Fibroblast of pulmonary artery (primary cell): ENCODE data around the gene NDC1.
"Not testable (repeated sequence)": the region's sequence is repeated elsewhere in the genome, so short reads cannot be mapped to it uniquely, and the experiment has no call there.

Experiments
- DNase-seq: peaks from one replicate; pipeline ENCODE4 v3.0.0-alpha.2; 2010; ENCODE audit warnings: low read depth
- H3K4me3 ChIP-seq: replicated peaks from 2 replicates; pipeline ENCODE4 v1.5.1; 2011; ENCODE audit warnings: low read depth, mild to moderate bottlenecking, control low read depth, low read length, moderate library complexity
- TF ChIP-seq, protein P1 (sequence below): IDR thresholded peaks from 2 replicates; pipeline ENCODE4 v1.5.1; 2011; ENCODE audit warnings: mild to moderate bottlenecking, control low read depth, low read length, inconsistent platforms; ENCODE audit errors: missing control alignments

Gene NDC1

DNA sequence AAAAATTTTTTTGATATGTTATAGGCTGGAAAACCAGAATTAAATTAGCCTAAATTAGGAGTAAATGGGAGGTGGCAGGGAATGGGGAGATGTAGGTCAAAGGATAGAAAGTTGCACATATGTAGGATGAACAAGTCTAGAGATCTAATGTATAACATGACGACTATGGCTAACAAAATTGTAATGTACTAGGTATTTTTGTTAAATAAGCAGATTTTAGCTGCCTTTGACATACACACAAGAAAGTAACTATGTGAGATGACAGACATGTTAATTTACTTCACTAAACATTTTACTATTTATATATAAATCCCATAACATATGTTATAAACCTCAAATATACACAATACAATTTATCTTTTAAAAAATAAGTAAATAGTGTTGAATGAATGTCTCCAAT is 68.9 kb downstream of the NDC1 start:
- no peak overlapping the region for H3K4me3 ChIP-seq
- no peak for DNase-seq
- TF ChIP-seq, protein P1, sequence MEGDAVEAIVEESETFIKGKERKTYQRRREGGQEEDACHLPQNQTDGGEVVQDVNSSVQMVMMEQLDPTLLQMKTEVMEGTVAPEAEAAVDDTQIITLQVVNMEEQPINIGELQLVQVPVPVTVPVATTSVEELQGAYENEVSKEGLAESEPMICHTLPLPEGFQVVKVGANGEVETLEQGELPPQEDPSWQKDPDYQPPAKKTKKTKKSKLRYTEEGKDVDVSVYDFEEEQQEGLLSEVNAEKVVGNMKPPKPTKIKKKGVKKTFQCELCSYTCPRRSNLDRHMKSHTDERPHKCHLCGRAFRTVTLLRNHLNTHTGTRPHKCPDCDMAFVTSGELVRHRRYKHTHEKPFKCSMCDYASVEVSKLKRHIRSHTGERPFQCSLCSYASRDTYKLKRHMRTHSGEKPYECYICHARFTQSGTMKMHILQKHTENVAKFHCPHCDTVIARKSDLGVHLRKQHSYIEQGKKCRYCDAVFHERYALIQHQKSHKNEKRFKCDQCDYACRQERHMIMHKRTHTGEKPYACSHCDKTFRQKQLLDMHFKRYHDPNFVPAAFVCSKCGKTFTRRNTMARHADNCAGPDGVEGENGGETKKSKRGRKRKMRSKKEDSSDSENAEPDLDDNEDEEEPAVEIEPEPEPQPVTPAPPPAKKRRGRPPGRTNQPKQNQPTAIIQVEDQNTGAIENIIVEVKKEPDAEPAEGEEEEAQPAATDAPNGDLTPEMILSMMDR: no peak

DNA sequence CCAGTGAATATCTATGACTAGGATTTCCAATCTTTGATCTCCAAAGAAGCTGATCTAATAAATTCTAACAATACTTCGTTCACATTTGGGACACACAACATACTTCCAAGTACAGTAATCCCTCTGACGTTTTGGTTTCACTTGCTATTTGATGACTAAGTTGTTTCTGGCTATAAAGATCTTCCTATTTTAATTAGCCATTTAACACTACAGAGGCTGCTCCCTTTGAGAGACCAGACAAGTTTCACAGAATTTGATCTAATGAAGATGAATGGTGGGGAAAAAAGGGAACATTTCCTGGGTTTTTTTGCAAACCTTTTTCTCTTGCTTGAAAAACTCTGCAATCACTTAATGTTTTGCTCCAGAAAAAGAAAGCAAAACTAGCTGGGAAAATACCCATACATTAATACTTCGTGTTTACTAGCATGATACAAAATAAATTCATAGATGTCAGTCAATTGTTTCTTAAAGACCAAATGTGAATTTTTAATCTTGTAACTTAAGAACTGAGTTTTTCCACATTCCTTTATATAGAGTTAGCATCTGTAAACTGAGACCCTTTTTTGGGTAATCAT is 71.2 kb downstream of the NDC1 start:
- H3K4me3 ChIP-seq: peak overlapping the region; percentile 18
- DNase-seq: peak; percentile 45
- TF ChIP-seq, protein P1: no peak

DNA sequence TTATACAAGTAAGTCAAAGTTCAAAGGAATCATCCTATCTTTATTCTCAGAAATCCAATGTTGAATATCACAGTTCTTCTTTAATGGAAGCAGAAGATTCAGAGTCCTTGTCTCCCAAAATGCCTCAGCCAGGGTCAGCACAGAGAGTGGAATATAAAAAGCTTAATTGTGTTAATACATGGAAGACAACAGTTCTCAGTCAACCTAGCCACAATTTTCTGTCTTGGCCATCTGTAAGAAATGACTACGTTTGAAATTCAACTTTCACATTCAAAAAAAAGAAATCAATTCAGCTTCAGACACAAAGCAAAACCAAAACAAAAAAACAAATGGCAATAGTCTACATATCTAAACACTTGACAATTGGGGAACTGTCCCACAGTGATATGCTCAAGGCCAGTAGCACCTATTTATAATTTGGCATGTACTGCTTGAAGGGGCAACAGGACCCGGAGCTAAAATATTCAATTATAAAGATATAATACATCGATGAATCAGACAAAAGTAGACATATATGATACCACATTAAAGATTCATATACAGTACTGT is 71.8 kb downstream of the NDC1 start:
- DNase-seq: no peak
- TF ChIP-seq, protein P1: no peak
- no peak overlapping the region for H3K4me3 ChIP-seq

DNA sequence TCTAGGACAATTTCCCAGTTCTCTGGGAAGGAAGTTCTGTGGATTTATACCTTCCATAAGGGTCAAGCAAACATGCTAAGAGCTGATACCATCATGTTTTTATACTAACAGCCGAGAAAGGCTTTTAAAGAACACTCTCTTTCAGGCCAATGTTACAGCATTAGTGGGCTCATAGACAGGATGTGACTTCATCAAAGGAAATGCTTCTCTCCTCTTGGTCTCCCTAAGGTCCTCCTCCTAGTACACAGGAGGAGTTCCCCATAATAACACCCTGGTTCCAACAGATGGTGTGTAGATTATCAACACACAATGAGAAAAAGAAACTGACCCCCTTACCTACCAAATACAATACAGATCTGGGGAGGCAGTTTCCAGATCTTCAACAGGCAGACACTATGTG is 72.4 kb downstream of the NDC1 start:
- DNase-seq: peak; percentile 78

DNA sequence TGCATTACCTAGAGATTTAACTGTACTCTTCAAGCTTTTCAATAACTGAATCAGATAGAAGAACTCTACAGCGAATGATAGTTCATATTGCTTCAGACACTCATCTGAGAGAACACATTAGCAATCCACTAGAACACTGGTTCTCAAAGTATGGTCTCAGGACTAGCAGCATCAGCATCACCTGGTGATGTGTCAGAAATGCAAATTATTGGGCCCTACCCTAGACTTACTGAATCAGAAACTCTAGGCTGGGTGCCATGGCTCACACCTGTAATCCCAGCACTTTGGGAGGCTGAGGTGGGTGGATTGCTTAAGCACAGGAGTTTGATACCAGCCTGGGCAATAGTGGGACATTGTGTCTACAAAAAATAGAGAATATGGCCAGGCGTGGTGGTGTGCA is 74.2 kb downstream of the NDC1 start:
- H3K4me3 ChIP-seq: no peak overlapping the region
- DNase-seq: no peak
- TF ChIP-seq, protein P1: no peak

More for the DNA sequence above, 72.4 kb downstream of the NDC1 start:
- TF ChIP-seq, protein P1: no peak
- H3K4me3 ChIP-seq: no peak overlapping the region

DNA sequence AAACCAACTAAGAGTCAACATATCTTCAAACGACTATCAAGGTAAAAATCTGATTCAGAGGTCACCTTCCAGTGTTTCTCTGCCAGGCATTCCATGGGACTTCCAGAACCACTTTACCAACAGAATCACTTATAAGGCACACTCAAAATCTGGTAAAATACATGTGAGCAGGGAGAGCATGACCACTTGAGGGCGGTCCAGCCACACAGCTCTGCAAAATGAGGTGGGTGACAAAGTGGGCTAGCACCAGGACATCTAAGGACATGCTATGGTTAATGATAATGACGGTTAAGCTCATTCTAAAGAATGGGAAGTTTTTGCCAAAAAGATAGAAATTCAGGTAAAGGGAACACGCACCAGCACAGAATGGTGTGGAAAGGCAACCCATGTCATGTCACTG is 74.6 kb downstream of the NDC1 start:
- TF ChIP-seq, protein P1: no peak
- DNase-seq: no peak
- no peak overlapping the region for H3K4me3 ChIP-seq

DNA sequence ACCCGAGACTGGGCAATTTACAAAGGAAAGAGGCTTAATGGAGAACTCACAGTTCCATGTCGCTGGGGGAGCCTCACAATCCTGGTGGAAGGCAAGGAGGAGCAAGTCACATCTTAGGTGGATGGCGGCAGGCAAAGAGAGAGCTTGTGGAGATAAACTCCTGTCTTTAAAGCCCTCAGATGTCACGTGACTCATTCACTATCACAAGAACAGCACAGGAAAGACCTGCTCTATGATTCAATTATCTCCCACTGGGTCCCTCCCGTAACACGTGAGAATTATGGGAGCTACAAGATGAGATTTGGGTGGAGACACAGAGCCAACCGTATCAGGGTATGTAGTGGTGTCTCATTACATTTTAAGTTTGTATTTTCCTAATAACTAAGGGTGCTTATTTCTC is 77.6 kb downstream of the NDC1 start:
- DNase-seq, H3K4me3 ChIP-seq: not testable (repeated sequence)
